Left ventricle myocardium inferior (tissue), 1 donor: ENCODE results near the gene CCDC170. TPM values are rescaled to one million over a fixed set of nuclear protein-coding genes. Genes with fewer than 3 reads are reported as not detected.

Source experiments
- DNase-seq: peaks from one replicate; pipeline ENCODE4 v3.0.0-alpha.2; 2020
- H3K27ac ChIP-seq: fragments of 200-600 bp; replicated peaks from 2 replicates; pipeline ENCODE4 v1.8.0; 2021
- H3K27me3 ChIP-seq: fragments of 200-600 bp; 2 replicates; pipeline ENCODE4 v1.8.0; 2021; ENCODE audit warnings: low read depth
- H3K36me3 ChIP-seq: fragments of 200-600 bp; 2 replicates; pipeline ENCODE4 v1.8.0; 2021
- H3K4me1 ChIP-seq: fragments of 200-600 bp; 2 replicates; pipeline ENCODE4 v1.8.0; 2021
- H3K4me3 ChIP-seq: fragments of 200-600 bp; 2 replicates; pipeline ENCODE4 v1.8.0; 2021; ENCODE audit warnings: mild to moderate bottlenecking, moderate library complexity
- H3K9me3 ChIP-seq: fragments of 200-600 bp; replicated peaks from 2 replicates; pipeline ENCODE4 v1.8.0; 2021
- CTCF ChIP-seq: fragments of 200-600 bp; IDR thresholded peaks from 2 replicates; pipeline ENCODE4 v1.8.0; 2021; ENCODE audit warnings: antibody characterized with exemption, mild to moderate bottlenecking, borderline replicate concordance
- intact Hi-C: fragments of 100-400 bp; cut with micrococcal nuclease; formaldehyde crosslinking; loops from one replicate; pipeline ENCODE4 v1.11.0; 2022
- total RNA-seq: library from RNA; stranded (reverse); fragmentation: NEBNext Ultra II Directional; extraction: Animal tissue kit (Norgen Biotek cat#: 25700); gene quantifications from one replicate; pipeline ENCODE4 v1.2.1, GENCODE V29; 2021
- donor health status: DM: no; HTN: yes; CAD: no; lungs with severe emphysema.

The CCDC170 gene
- total RNA-seq, 1 donor from 2014 or later: 0.36 TPM

GRCh38 chr6:151475653-151476523 lies 17.9 kb upstream of the CCDC170 start:
- Histone ChIP-seq H3K27ac (no peak overlapping the region), H3K4me3 (peak overlapping the region; percentile 35), H3K36me3 (no peaks in the 10 kb centered on the region), H3K9me3 (no peaks in the 10 kb centered on the region), H3K27me3 (no peaks in the 10 kb centered on the region), H3K4me1 (peaks cover 6% of the 10 kb centered on the region)
- DNase-seq: no peak
- peak; percentile 84 for TF ChIP-seq CTCF
- intact Hi-C loops: no loop called here

GRCh38 chr6:151477726-151478125 lies 16.1 kb upstream of the CCDC170 start:
- intact Hi-C loops: no loop called here
- Histone ChIP-seq H3K27ac (no peak overlapping the region), H3K4me3 (no peak overlapping the region), H3K36me3 (no peaks in the 10 kb centered on the region), H3K4me1 (peaks cover 10% of the 10 kb centered on the region), H3K27me3 (no peaks in the 10 kb centered on the region), H3K9me3 (no peaks in the 10 kb centered on the region)
- no peak for TF ChIP-seq CTCF
- no peak for DNase-seq

GRCh38 chr6:151478670-151479069 lies 15.1 kb upstream of the CCDC170 start:
- no peak overlapping the region for H3K4me3 ChIP-seq
- peaks cover 10% of the 10 kb centered on the region for H3K4me1 ChIP-seq
- no peak overlapping the region for H3K27ac ChIP-seq
- H3K36me3 ChIP-seq: no peaks in the 10 kb centered on the region
- intact Hi-C loops: no loop called here
- TF ChIP-seq CTCF: no peak
- no peak for DNase-seq
- no peaks in the 10 kb centered on the region for H3K9me3 ChIP-seq
- no peaks in the 10 kb centered on the region for H3K27me3 ChIP-seq

GRCh38 chr6:151481786-151482185 lies 12.0 kb upstream of the CCDC170 start:
- Histone ChIP-seq H3K36me3 (no peaks in the 10 kb centered on the region), H3K9me3 (no peaks in the 10 kb centered on the region), H3K27me3 (no peaks in the 10 kb centered on the region), H3K27ac (peak overlapping the region; percentile 20), H3K4me1 (peaks cover 4% of the 10 kb centered on the region), H3K4me3 (no peak overlapping the region)
- no peak for TF ChIP-seq CTCF
- intact Hi-C loops: no loop called here
- DNase-seq: no peak

- H3K4me3 ChIP-seq: peak overlapping the region; percentile 40
- no peaks in the 10 kb centered on the region for H3K27me3 ChIP-seq
- H3K27ac ChIP-seq: peak overlapping the region; percentile 56
- intact Hi-C loops: no loop called here
- no peaks in the 10 kb centered on the region for H3K36me3 ChIP-seq
- no peak for DNase-seq
- H3K9me3 ChIP-seq: no peaks in the 10 kb centered on the region
- peaks cover 4% of the 10 kb centered on the region for H3K4me1 ChIP-seq
- TF ChIP-seq CTCF: no peak
Measured at GRCh38 chr6:151482290-151482689, 11.5 kb upstream of the CCDC170 start.
